Glutamatergic neuron (in vitro differentiated cells): Measurements from ENCODE around the gene GNAL. TPM values are rescaled to one million over a fixed set of nuclear protein-coding genes. Genes with fewer than 3 reads are reported as not detected.

Source experiments
- DNase-seq: peaks from one replicate; pipeline ENCODE4 v3.0.0; 2022
- H3K27ac Mint-ChIP-seq: one replicate; pipeline ENCODE4 v1.8.0; 2020; ENCODE audit warnings: mild to moderate bottlenecking, mixed read lengths, inconsistent platforms; ENCODE audit not compliant: unreplicated experiment
- H3K27me3 Mint-ChIP-seq: one replicate; pipeline ENCODE4 v1.8.0; 2020; ENCODE audit warnings: mild to moderate bottlenecking, moderate library complexity, mixed read lengths, inconsistent platforms; ENCODE audit not compliant: unreplicated experiment
- H3K36me3 Mint-ChIP-seq: one replicate; pipeline ENCODE4 v1.8.0; 2020; ENCODE audit warnings: mild to moderate bottlenecking, mixed read lengths, inconsistent platforms; ENCODE audit not compliant: unreplicated experiment
- H3K4me1 Mint-ChIP-seq: one replicate; pipeline ENCODE4 v1.8.0; 2020; ENCODE audit warnings: mild to moderate bottlenecking, low read depth, mixed read lengths, inconsistent platforms; ENCODE audit not compliant: unreplicated experiment
- H3K4me3 Mint-ChIP-seq: one replicate; pipeline ENCODE4 v1.8.0; 2020; ENCODE audit warnings: mild to moderate bottlenecking, mixed read lengths, inconsistent platforms; ENCODE audit not compliant: unreplicated experiment
- H3K9me3 Mint-ChIP-seq: one replicate; pipeline ENCODE4 v1.8.0; 2020; ENCODE audit warnings: mild to moderate bottlenecking, moderate library complexity, mixed read lengths, inconsistent platforms; ENCODE audit not compliant: unreplicated experiment
- CTCF ChIP-seq: fragments of 200-600 bp; sonication (generic); IDR thresholded peaks from one replicate; pipeline ENCODE4 v1.5.0; 2021; ENCODE audit not compliant: partially characterized antibody, unreplicated experiment
- total RNA-seq: library from RNA; stranded (reverse); fragmentation: NEBNext Ultra II Directional; extraction: Animal tissue kit (Norgen Biotek cat#: 25700); gene quantifications from one replicate; pipeline ENCODE4 v1.2.1, GENCODE V29; 2021; ENCODE audit not compliant: unreplicated experiment

The GNAL gene
- total RNA-seq, 1 donor from 2014 or later: 52.5 TPM

- TF ChIP-seq CTCF: no peak
- H3K36me3 Mint-ChIP-seq: no peaks in the 10 kb centered on the region
- no peak overlapping the region for H3K27ac Mint-ChIP-seq
- peaks cover 1% of the 10 kb centered on the region for H3K9me3 Mint-ChIP-seq
- H3K4me3 Mint-ChIP-seq: no peak overlapping the region
- no peak for DNase-seq
- H3K27me3 Mint-ChIP-seq: no peaks in the 10 kb centered on the region
- H3K4me1 Mint-ChIP-seq: peaks cover 37% of the 10 kb centered on the region
Measured at GRCh38 chr18:11668441-11669169, 20.5 kb upstream of the GNAL start.

DNA sequence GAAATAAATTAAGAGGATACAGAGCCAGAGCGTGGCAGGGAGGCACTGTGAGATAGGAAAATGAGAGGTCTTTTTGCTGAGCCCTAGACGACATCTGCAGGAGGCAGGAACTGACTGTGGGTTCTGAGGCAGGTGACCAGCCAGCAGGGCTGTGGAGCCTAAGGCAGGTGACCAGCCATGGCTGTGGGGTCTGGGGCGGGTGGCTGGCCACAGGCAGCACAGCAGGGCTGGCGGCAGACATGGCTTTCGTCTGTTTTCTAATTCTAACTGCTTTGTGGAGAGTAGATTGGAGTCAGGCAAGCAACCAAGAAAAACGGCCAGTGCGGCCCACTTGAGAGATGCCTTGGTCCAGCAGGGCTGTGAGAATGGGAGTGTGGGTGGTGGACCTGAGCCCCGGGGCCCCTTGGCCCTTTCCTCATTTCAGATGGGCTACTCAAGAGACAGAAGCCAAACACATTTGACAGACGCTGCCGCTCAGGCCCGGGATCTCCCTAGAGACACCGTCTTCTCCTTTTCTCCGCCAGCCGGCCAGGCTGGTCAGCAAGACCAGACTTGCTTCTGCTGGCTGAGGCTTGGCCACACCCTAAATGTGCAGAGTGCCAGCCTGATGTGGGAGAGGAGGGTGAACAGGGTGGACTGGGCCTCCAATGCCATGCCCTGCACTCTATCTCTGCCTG lies 19.7 kb upstream of the GNAL start:
- peaks cover 1% of the 10 kb centered on the region for H3K9me3 Mint-ChIP-seq
- H3K27ac Mint-ChIP-seq: peak overlapping the region; percentile 54
- TF ChIP-seq CTCF: no peak
- peak overlapping the region; percentile 8 for H3K4me3 Mint-ChIP-seq
- no peaks in the 10 kb centered on the region for H3K27me3 Mint-ChIP-seq
- no peaks in the 10 kb centered on the region for H3K36me3 Mint-ChIP-seq
- peaks cover 37% of the 10 kb centered on the region for H3K4me1 Mint-ChIP-seq
- DNase-seq: no peak

DNA sequence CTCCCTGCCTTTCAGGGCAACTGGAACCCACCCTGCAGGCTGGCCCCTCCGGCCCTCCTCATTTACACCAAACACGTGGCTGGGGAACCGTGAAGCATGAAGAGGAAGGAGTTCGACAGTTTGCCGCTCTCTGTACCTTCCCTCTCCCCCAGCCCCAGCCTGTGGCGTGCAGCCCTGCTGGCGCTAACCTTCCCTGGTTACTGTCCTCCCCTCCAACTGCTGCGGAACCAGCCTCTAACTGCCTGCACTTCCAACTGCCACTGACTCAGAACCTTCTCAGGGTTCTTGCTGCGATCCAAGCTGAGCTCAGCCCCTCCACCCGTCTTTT lies 19.2 kb upstream of the GNAL start:
- no peak overlapping the region for H3K27ac Mint-ChIP-seq

DNA sequence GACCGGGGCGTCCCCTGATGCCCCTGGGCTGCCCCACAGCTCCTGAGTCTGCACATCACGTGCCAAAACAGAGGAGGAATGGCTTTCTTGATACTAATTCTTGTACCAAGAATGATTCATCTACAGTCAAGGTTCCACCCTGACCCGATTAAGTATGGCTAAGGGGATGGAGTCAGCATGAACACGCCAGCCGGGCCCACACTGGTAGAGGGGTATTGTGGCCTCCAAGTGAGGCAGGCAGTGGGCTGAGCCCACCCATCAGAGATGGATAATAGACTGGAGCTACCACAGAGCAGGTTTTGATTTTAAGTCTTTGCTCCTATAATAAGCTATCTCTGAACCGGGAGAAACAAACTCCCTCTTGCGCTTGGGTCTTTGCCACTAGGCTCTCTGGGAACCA lies 17.9 kb upstream of the GNAL start:
- peaks cover 40% of the 10 kb centered on the region for H3K4me1 Mint-ChIP-seq
- peaks cover 3% of the 10 kb centered on the region for H3K9me3 Mint-ChIP-seq
- no peak for TF ChIP-seq CTCF
- H3K36me3 Mint-ChIP-seq: no peaks in the 10 kb centered on the region
- DNase-seq: no peak
- H3K4me3 Mint-ChIP-seq: no peak overlapping the region
- H3K27me3 Mint-ChIP-seq: no peaks in the 10 kb centered on the region
- no peak overlapping the region for H3K27ac Mint-ChIP-seq

More for the DNA sequence above, 19.2 kb upstream of the GNAL start:
- TF ChIP-seq CTCF: no peak
- Mint-ChIP-seq H3K4me1 (peaks cover 37% of the 10 kb centered on the region), H3K36me3 (no peaks in the 10 kb centered on the region), H3K27me3 (no peaks in the 10 kb centered on the region), H3K4me3 (no peak overlapping the region), H3K9me3 (peaks cover 1% of the 10 kb centered on the region)
- DNase-seq: no peak

DNA sequence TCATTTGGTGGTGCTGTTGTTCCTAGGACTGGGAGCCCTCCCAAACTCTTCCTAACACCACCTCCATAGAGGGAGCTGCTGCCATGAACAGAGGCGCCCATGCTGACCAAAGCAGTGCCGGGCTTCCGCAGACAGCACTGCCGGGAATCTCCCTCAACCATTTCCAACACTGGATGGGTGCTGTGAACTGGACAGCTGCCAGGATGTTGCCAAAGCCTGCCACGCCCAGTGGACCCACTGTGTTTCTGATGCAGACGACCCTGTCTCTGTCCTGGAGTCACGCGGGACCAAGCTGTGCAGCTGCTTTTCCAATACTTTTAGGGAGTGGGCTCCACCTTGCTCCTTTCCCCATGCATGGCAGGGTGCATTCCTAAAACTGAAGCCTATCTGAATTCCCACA lies 16.9 kb upstream of the GNAL start:
- no peaks in the 10 kb centered on the region for H3K36me3 Mint-ChIP-seq
- H3K4me1 Mint-ChIP-seq: peaks cover 34% of the 10 kb centered on the region
- H3K4me3 Mint-ChIP-seq: no peak overlapping the region
- TF ChIP-seq CTCF: no peak
- DNase-seq: no peak
- H3K27ac Mint-ChIP-seq: no peak overlapping the region
- H3K9me3 Mint-ChIP-seq: peaks cover 3% of the 10 kb centered on the region
- no peaks in the 10 kb centered on the region for H3K27me3 Mint-ChIP-seq
